ENCODE data around the gene MECP2.

The MECP2 gene

GRCh38 chrX:154115071-154115470 lies 17.6 kb upstream of the MECP2 start:
- DNase-seq: no peak

GRCh38 chrX:154114652-154115051 lies 17.1 kb upstream of the MECP2 start:
- no peak for DNase-seq

GRCh38 chrX:154113729-154114128 lies 16.2 kb upstream of the MECP2 start:
- DNase-seq: no peak

- no peak for DNase-seq
These were observed 1.0 kb upstream of the MECP2 start for GRCh38 chrX:154098551-154098950.

- peak in 12 of 14 donors; percentile 17 to 78 (median 48) for DNase-seq
These were observed 421 bp downstream of the MECP2 start for GRCh38 chrX:154097003-154097588.

GRCh38 chrX:154096140-154097002 lies 1.1 kb downstream of the MECP2 start:
- DNase-seq: peak in 3 of 14 donors; percentile 12 to 64 (median 12)

- no peak for DNase-seq
These were observed 2.7 kb downstream of the MECP2 start for GRCh38 chrX:154094833-154095232.

GRCh38 chrX:154093965-154094364 lies 3.6 kb downstream of the MECP2 start:
- no peak for DNase-seq

- no peak for DNase-seq
These were observed 5.1 kb downstream of the MECP2 start for GRCh38 chrX:154092371-154092770.

- DNase-seq: no peak
These were observed 5.8 kb downstream of the MECP2 start for GRCh38 chrX:154091678-154092077.

- peak in 3 of 14 donors; percentile 5 to 19 (median 6) for DNase-seq
These were observed 6.8 kb downstream of the MECP2 start for GRCh38 chrX:154090731-154091130.

GRCh38 chrX:154084449-154085300 lies 12.8 kb downstream of the MECP2 start:
- no peak for DNase-seq

- no peak for DNase-seq
These were observed 14.4 kb downstream of the MECP2 start for GRCh38 chrX:154083126-154083517.

GRCh38 chrX:154082396-154083125 lies 15.0 kb downstream of the MECP2 start:
- DNase-seq: no peak

GRCh38 chrX:154077101-154077500 lies 20.4 kb downstream of the MECP2 start:
- DNase-seq: no peak

GRCh38 chrX:154074199-154074598 lies 23.3 kb downstream of the MECP2 start:
- no peak for DNase-seq

- DNase-seq: no peak
These were observed 25.3 kb downstream of the MECP2 start for GRCh38 chrX:154072192-154072591.

- no peak for DNase-seq
These were observed 29.0 kb downstream of the MECP2 start for GRCh38 chrX:154068560-154068959.

GRCh38 chrX:154064637-154065435 lies 32.7 kb downstream of the MECP2 start:
- DNase-seq: no peak

GRCh38 chrX:154063234-154063633 lies 34.3 kb downstream of the MECP2 start:
- DNase-seq: no peak

- DNase-seq: no peak
These were observed 35.7 kb downstream of the MECP2 start for GRCh38 chrX:154061801-154062200.

All from C1 segment of cervical spinal cord (tissue), 14 donors.